Neural progenitor cell (in vitro differentiated cells): ENCODE results near the gene ADAM23.

Experiments used
- CTCF ChIP-seq: fragments of 200-600 bp; sonication (generic); IDR thresholded peaks from 2 replicates; pipeline ENCODE4 v1.5.1; 2017; ENCODE audit warnings: antibody characterized with exemption, mild to moderate bottlenecking
- EZH2 ChIP-seq: fragments of 200-600 bp; sonication (generic); IDR thresholded peaks from 2 replicates; pipeline ENCODE4 v1.6.1; 2017; ENCODE audit warnings: antibody characterized with exemption, mild to moderate bottlenecking, moderate library complexity
- EZH2phosphoT487 ChIP-seq: fragments of 200-600 bp; sonication (generic); IDR thresholded peaks from 2 replicates; pipeline ENCODE4 v1.6.1; 2017; ENCODE audit warnings: antibody characterized with exemption

DNA sequence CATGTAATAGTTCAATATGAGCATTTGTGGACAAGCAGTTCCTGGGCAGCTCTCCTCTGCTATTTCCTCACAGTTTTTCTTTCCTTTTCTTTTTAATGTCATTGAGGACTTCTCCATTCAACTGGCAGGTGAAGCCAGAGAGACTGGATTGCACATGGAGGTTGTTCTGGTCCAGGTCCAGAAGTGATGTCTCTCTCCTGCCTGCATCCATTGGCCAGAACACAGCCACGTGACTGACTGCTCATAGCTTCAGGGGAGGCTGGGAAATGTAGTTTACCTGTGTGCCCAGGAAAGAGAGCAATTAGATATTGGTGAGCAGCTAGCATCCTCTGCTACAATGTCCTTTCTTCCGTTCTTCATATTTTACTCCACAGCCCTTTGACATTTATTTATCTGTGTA lies 20.2 kb upstream of the ADAM23 start:
- TF ChIP-seq EZH2 (no peak), CTCF (no peak), EZH2phosphoT487 (no peak)
